Stimulated activated CD4-positive, alpha-beta T cell treated with anti-CD3 and anti-CD28 coated beads, Interleukin-4, amount 100 ng/mL, for 4 hours (primary cell): ENCODE data around the gene AGK.
"Not testable (repeated sequence)": the region's sequence is repeated elsewhere in the genome, so short reads cannot be mapped to it uniquely, and the experiment has no call there.

ENCODE experiments used
- DNase-seq, 2 experiments: peaks; one replicate each; pipeline ENCODE4 v3.0.0-alpha.2; 2020

The AGK gene

DNA sequence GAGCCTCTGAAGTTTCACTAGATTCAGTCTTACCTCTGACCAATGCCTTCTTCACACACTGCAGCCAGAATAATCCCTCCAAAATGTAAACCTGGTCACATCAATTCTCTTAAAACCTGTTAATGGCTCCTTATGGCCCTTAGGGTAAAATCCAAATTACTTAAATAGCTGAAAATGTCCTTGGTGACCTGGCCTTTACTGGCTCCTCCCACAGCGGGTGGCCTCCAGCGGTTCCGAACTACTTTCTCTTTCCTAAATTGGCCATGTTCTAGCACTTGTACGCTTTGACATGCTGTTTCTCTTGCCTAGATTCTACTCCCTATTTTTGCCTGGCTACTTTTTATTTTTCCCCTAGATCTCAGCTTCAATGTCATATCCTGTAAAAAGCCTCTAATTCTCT lies 36.1 kb downstream of the AGK start:
- DNase-seq, result no peak

GRCh38 chr7:141588912-141589311 lies 37.7 kb downstream of the AGK start:
- no peak for DNase-seq

- no peak for DNase-seq
Measured at GRCh38 chr7:141590071-141590470, 38.9 kb downstream of the AGK start.

DNA sequence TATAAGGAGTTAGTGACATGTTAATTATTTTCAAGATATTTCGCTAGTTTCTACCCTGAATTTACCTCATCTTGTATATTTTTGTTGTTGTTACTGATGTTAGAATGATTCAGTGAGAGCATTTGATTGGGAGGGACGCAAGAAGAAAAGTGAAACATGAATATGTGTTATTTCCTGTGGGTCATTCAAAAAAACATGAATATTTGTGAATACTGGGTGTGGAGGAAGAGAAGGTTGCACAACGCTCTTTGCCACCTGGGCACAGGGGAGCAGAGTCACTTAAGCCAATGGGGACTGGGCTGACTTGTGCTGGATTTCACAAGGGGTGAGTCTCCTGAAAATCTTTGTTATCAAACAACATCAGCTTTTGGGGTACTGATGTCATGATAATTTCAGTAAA lies 39.5 kb downstream of the AGK start:
- no peak for DNase-seq

- DNase-seq, result no peak
Measured at GRCh38 chr7:141593134-141593533, 41.9 kb downstream of the AGK start.

GRCh38 chr7:141597966-141598365 lies 46.8 kb downstream of the AGK start:
- DNase-seq, result no peak

DNA sequence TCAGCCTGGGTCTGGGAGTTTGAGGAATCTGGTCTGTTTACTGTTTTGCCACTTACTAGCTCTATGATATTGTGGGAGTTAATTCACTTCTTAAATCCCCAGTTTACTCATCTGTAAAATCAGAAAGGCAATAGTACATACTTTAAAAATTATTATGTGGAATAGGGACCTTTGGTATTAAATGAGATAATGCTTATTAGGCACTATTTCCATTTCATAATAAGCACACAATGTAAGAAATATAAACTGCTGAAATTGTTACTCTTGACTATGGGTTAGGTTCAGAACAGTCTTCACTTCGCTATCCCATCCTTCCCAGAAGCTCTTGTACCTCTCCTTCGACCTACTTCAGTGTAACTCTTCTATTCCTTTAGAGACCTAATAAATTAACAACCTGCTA lies 47.2 kb downstream of the AGK start:
- no peak for DNase-seq

- DNase-seq, result no peak
Measured at GRCh38 chr7:141600168-141601006, 49.2 kb downstream of the AGK start.

- DNase-seq, result no peak
Measured at GRCh38 chr7:141609576-141609975, 58.4 kb downstream of the AGK start.

DNA sequence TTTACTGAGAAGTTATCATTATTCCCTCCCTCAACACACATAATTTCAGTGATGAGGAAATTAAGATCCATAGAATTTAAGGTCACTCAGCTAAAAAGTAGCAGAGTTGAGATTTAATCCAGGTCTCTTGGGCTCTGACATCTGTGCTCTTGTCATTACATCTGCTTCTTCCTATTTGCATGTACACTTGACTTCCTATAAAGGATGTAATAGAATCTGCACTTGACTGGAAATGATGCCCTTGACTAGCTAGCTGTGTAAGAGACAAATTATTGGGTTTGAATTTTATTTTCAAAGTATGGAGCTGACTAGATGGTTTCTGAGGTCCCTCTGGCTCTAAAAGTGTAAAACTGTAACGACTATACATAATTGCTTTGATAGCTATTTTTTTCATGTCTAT lies 59.5 kb downstream of the AGK start:
- DNase-seq, result no peak

- no peak for DNase-seq
Measured at GRCh38 chr7:141612861-141613260, 61.7 kb downstream of the AGK start.

GRCh38 chr7:141617280-141617679 lies 66.1 kb downstream of the AGK start:
- no peak for DNase-seq

GRCh38 chr7:141619745-141620144 lies 68.5 kb downstream of the AGK start:
- no peak for DNase-seq

DNA sequence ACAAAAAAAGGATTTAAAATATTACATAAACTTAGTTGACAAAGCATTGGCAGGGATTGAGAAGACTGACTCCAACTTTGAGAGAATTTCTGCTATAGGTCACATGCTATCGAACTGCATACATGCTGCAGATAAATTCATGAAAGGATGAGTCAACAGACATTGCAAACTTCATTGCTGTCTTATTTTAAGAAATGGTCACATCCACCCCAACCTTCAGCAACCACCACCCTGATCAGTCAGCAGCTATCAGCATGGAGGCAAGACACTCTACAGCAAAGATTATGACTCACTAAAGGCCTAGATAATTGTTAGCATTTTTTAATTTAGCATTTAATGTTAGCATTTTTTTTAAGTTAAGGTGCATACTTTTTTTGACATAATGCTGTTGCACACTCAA lies 73.6 kb downstream of the AGK start:
- DNase-seq, result no peak

GRCh38 chr7:141630621-141631020 lies 79.4 kb downstream of the AGK start:
- no peak for DNase-seq

DNA sequence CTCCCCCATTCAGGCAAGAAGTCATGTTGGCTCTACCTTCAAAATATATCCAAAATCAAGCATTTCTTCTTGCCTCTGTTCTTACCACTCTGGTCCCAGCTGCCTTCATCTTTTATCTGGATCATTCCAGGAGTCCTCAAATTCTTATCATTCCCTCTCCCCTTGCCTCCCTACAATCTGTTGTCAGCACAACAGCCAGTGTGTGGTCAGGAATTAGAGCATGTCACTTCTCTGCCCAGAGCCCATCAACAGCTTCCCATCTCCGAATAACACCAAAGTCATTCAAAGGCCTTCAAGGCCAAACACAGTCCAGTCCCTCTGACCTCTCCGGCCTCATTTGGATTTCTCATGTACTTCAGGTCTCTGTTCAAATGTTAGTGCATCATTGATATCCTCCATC lies 80.3 kb downstream of the AGK start:
- DNase-seq, result no peak

DNA sequence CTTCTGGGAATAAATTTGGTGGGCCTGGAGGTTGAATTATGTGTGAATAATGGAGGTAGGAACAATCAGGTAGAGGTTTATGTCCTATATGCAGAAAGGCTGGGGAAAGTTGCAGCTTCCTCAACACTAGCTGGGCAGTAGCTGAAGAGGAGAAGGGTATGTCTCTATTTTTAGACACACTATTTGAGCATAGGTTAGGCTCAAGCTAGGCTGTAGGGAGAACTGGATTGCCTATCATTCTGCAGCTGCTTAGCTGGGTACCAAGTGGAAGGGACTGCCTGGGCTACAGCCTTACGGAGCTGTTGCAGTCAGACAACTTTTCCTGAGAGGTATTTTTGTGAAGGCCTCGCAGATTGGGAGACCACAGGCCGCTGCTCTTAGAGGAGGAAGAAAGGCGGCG lies 82.9 kb downstream of the AGK start:
- no peak for DNase-seq

DNA sequence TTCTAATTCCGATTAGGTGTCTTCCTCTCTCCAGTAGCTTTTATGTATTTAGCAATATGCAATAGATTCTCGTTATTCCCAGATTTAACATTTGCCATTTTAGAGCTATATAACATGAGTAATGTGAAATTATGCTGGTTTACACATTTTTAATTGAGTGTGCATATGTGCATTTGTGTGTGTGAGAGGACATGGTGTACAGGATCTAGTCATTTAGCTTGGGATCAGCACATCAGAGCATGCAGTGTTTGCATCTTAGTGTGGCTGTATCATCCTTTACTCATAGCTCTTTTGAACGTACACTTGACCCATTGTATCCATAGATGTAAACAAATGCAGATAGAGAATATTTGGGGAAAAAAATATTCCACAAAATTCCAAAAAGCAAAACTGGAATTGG lies 84.8 kb downstream of the AGK start:
- no peak for DNase-seq

- no peak for DNase-seq
Measured at GRCh38 chr7:141640239-141640840, 89.1 kb downstream of the AGK start.

DNA sequence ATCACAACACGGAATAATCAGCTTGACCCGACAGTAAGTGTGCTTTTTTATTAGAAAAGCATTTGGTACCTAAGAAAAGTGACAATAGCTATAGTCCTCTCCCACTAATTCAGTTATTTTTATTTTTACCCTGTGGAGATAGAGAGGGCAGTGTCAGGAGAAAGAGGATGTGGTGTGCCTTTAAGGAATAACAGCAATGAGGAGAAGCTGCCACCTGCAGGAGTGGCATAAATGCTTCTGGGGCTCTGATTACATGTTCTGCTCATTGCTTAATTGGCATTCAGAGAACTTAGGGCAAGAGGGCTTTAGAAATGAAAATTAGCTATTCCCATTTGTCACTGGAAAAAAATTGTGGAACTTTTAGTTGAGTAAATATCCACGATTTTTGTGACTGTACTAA lies 90.7 kb downstream of the AGK start:
- no peak for DNase-seq

DNA sequence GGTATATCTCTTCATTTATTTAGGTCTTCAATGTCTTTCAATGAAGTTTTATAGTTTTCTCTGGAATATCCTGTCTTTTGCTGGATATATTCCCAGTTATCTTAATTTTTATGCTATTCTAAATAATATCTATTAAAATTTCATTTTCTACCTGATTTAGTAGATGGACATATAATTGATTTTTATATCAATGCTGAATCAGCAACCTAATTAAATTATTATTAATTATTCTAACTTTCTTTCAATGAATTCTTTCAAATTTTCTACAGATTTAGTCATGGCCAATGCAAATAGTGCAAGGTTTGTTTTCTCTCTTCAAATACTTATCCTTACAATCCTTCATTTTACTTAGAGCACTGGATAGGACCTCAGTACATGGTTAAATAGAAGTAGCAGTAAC lies 94.0 kb downstream of the AGK start:
- no peak for DNase-seq

GRCh38 chr7:141646826-141647480 lies 95.7 kb downstream of the AGK start:
- no peak for DNase-seq

- DNase-seq, result not testable (repeated sequence)
Measured at GRCh38 chr7:141647701-141648100, 96.5 kb downstream of the AGK start.
